HG03025 (cell line): ENCODE results near the gene MEGF6.

Experiments used
- ATAC-seq: cut with Tn5 transposase; IDR thresholded peaks from one replicate; pipeline ENCODE4 v1.9.1; 2021; ENCODE audit warnings: mild to moderate bottlenecking, moderate library complexity; ENCODE audit not compliant: unreplicated experiment, low FRiP score

Gene MEGF6

DNA sequence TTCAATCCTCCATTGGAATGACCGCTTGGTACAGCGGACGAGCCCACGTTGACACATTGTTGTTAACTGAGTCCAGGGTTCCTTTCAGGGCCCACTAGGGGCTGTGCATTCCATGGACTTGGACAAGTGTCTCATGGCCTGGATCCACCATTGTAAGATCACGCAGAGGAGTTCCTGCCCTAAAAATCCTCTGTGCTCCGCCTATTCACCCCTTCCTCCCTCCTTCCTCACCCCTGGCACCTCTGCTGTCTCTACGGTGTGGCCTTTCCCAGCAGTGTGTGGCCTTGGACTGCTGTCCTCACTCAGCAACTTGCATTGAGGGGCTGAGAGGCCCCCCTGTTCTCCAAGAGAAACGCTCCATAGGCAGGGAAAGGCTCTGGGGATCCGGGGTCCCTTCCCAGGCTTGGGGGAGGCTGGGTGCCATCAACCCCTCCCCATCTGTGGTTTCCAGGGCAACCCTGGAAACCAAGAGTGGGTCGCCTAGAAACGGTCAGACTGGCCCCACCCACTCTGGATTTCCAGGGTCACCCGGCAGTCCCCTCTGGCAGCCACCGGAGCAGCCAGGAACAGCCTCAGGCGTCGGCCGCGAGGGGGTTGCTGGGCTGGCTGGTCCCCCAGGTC, 50.9 kb downstream of the MEGF6 start:
- no peak for ATAC-seq

DNA sequence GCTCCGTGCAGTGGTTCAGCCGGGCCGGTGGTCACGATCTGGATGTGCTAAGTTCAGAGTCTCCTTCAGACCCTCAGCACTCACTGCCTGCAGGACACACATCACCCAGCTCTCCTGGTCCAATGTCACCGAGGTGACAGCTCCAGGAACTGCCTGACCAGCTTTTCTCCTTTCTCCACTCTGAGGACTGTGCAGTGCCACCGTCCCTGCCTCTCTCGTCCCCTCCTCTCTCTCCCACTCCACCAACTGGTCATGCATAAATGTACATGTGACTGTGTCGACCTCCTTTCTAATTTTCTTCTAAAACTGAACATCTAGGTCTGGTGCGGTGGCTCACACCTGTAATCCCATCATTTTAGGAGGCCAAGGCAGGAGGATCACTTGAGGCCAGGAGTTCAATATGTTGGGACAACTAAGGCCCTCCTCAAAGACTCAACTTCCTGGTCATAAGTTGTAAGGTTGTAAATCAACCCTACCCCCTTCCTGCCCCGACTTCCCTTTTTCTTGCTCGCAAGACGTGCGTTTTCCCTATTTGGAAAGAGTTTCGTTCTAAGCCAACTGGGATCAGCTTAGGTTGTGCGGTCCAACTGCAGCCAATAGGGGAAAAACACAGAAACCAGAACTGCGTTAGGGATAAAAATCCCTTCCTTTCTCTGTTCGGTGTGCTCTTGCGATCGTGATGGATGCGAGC, 53.1 kb downstream of the MEGF6 start:
- ATAC-seq, result no peak

DNA sequence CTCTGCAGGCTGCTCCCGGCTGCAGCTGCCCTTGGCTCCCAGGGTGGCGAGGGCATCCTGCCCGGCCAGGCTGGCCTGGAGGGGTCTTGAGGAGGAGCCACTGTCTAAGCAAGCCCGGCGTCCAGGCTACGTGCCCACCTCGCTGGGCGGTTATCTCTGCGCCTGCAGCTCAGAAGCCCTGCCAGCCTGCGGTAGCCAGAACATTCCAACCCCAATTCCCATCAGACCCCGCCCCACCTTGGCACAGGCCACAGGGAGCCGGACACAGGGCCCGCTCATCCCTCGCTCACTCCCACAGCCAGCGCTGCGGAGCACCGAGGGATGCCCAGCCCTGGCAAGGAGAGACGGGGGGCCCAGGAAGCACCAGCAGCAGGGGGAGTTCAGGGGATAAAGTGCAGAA, 53.9 kb downstream of the MEGF6 start:
- no peak for ATAC-seq

DNA sequence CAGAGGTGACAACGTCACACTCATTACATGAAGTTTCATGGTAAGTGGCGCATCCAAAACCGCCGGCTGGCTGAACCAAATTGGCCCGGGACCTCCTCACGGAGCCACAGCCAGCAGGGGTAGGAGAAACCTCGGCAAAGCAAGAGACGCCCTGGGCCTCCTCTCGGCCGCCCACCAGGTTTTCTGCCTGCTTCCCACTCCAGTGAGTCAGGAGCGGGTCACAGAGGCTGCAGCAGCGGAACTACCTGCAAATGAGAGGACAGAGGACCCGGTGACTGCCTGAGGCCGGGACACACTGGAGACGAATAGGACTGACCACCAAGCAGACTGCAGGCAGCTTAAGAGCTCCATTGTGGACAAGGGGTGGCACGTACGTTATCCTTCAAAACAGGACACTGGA, 55.0 kb downstream of the MEGF6 start:
- no peak for ATAC-seq

DNA sequence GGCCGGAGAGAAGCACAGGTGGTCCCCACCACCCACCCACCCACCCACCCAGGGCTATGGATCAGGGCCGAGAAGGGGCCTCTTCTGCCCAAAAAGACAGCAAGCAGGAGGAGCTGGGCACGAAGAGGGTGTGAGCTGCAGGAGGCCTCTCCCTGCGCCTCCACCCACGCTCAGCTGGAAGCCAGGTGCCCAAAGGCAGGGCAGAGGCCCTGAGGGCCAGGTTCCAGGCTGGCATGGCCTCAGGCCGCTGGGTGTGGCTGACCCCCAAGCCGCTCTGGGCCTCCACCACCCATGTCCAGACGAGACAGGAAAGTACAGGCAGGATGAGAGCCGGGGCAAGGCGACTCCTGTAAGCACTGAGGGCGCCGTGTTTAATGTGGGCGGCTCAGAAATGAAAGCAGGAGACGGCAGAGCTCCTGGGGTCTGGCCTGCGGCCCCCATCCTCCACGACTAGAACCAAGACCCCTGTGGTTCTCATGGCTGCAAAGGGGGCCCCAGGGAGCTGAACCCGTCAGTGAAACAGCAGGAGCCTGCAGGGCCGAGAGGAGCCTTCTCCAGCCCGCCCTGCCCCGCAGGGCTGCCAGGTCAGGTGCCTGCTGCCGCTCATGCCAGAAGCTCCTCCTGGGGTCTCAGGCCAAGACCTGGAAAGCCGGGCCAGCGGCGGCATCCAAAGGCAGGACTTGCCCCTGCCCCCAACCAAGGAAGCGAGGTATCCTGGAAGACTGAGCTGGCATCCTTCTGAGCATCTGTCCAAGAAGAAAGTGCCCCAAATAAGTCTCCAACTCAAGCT, 56.0 kb downstream of the MEGF6 start:
- no peak for ATAC-seq

DNA sequence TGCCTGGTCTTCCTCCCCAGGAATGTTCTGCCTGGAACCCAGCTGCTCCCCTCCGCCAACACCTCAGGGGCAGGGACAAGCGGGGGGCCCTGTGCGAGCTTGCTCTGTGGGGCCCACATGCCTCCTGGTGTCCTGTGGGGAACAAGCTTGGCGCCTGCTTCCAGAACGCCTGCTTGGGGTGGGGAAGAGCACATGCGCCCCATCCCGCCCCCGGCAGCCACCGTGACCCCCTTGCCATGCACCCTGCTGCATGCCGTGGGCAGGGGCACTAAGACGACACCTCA, 57.4 kb downstream of the MEGF6 start:
- ATAC-seq, result no peak

DNA sequence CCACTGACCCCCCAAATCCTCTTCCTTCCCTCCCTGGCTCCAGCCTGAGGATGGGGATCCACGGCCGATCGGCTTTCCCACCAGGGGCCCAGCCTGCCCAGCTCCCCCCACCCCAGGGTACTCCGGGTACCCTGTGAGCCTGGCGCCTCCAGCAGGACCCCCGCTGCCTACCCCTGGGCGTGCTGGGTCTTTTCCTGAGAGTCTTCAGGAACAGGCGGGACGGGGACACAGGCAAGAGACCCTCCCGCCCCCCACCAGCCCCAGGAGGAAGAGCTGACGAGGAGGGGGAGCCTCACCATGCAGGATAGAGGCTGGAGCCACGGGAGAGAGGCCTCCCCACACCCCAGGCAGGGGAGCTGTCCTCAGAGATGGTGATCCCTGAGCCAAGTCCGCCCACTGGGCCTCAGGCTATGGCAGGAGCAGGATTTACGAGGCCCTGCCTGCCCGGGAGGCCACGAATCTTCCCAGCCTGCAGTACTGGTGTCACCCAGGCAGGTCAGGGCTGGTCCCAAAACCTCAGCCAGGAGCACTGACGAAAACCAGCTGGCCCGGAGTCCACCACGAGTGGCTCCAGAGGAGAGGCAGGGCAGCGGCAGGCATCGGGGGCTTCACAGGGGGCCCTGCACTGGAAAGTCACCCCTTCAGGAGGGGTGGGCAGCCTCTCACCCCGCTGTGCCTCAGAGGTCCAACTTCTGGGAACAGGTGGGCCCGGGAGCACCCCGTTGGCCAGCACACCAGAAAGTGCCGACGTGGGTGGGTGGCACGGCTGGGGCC, 58.0 kb downstream of the MEGF6 start:
- ATAC-seq, result no peak

DNA sequence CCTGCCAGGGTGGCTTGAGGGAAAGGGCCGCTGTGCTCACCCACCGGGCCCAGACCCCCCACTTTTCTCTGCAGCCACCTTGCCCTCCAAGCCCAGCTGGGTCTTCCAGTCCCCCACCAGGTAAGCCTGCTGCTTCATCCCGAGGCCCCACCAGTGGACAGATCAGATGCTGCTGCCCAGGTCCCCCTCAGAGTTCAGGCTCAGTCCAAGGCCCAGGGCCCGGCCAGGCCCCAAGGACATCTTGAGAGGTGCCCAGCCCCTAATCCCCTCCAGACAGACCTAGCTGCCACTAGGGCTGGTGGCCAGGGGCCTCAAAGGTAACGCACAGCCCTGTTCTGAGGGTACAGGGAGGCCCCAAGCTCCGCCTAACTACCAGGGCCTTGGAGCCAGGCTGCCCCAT, 58.6 kb downstream of the MEGF6 start:
- ATAC-seq, result no peak

DNA sequence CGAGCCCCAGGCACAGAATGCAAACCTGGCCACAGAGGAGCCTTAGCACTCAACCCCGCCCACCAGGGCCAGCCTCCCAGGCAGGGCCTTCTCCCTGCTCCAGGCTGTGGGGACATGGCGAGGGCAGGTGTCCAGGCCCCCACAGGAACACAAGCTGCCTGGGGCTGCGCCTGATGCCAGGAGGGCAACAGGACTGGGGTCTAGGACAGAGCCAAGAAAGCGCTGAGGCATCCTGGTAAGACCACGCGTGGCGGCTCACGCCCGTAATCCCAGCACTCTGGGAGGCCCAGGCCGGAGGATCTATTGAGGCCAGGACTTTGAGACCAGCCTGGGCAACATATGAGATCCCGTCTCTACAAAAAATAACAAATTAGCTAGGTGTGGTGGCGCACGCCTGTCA, 59.1 kb downstream of the MEGF6 start:
- no peak for ATAC-seq

DNA sequence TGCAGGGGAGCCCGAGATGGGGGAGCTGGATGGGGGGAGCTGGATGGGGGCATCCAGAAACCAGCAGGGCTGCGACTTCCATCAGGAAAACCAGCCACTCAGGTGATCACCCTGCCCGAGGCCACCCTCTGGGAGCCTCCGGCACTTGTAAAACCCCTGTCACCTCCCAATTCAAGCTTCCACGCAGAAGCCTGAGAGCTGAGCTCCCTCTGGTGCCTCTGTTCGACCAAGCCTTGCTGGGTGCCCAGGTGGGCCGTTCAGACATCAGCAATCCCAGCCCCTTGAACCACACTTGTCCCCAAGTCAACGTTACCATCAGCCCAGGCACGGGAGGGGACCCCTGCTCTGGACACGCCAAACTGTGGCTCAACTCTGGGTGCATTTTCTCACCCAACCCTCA, 59.6 kb downstream of the MEGF6 start:
- no peak for ATAC-seq

DNA sequence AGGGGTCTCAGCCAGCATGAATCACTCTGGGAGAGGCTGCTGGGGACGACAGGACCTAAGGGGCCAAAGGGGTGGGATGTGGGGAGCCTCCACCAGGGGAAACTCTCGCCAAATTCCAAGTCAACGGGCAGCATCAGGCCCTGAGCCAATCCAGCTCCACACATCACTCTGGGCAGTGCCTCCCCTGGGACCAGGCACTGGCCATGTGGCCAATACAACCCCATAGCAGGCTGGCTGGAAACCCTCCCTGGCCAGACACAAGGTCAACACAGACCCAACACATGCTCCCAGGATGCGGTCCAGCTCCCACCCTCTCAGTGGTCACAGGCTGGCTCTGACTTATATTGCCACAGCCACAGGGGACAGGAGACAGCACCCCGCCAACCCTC, 60.0 kb downstream of the MEGF6 start:
- ATAC-seq, result no peak

DNA sequence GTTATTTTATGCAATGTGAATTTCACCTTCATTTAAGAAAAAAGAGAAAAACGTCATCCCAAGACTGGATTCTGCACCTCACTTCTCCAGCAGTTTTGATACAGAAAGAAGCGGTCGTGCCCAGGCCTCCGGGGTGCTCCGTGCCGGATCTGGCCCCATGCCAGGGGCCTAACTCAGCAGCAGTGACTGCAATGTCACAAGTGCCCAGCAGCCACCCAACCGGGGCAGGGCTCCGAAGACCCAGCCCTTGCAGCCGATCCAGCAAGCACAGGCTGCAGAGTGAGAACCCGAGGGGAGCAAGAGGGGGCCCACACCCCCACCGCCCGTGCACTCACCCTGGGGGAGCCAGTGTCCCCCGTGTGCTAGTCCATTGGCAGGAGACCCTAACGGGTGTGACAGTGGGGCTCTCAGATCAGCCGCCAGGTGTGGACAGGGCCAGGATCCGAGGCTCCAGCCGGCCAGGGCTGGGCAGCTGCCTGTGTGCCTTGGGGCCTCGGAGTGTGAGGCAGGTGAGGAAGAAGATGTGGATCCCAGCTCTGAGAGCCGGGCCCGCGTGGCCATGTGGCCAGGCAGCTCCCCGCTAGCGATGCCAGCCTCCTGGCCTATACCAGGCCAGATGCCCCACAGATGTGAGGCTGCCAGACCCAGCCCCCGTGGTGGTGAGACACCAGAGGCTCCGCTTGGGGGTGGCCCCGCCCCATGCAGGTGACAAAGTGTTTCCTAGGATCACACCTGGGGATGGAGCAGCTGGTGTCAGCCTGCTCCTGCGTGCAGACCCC, 60.6 kb downstream of the MEGF6 start:
- ATAC-seq, result no peak

DNA sequence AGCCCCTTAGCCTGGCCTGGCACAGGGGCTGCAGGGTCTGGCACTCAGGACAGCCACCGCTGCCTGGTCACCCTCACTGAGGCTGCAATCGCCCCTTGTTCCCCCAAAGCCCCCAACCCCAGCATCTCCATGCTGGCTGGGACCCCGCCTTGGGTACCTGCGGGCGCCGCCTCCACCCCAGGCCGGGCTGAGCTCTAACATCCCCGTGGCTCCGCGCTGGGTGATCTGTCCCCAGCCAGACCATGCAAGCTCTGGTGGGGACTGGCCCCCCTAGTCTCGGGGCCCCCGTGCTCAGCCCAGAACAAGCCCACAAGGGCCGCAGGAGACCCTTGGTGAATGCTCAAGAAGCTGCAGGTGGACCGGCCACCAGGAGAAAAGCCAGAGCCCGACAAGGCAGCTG, 62.4 kb downstream of the MEGF6 start:
- no peak for ATAC-seq

DNA sequence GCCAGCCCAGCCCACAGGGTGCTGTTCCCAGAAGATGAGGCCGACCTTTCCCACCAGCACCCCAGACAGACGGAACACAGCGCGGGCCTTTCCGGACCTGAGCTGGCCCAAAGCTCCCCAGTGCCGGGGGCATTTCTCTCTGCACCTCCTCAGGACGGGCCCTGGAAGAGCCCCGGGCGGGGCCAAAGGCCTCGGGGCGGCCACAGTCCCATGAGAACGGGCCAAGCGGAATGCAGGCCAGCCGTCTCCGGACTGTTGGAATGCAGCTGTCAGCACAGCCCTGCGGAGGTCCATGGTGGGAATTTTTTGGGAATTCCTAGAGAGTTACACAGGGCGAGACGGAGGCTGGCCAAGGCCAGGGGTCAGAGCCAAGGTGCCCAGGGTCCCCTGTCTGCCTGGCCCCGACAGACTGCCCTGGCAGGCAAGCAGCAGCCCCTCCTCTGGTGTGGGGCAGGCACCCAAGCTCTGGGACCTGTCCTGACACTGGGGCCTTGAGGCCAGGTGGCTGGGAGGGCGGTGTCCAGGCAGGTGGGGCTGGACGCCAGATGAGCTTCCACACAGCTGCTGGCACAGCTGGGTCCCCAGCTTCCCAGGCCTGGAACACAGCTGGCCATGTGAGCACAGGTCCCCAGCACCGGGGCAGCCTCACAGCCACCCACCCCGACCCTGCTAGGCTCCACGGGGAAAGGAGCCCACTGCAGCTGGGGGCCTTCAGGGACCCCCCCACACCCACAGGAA, 63.0 kb downstream of the MEGF6 start:
- no peak for ATAC-seq

DNA sequence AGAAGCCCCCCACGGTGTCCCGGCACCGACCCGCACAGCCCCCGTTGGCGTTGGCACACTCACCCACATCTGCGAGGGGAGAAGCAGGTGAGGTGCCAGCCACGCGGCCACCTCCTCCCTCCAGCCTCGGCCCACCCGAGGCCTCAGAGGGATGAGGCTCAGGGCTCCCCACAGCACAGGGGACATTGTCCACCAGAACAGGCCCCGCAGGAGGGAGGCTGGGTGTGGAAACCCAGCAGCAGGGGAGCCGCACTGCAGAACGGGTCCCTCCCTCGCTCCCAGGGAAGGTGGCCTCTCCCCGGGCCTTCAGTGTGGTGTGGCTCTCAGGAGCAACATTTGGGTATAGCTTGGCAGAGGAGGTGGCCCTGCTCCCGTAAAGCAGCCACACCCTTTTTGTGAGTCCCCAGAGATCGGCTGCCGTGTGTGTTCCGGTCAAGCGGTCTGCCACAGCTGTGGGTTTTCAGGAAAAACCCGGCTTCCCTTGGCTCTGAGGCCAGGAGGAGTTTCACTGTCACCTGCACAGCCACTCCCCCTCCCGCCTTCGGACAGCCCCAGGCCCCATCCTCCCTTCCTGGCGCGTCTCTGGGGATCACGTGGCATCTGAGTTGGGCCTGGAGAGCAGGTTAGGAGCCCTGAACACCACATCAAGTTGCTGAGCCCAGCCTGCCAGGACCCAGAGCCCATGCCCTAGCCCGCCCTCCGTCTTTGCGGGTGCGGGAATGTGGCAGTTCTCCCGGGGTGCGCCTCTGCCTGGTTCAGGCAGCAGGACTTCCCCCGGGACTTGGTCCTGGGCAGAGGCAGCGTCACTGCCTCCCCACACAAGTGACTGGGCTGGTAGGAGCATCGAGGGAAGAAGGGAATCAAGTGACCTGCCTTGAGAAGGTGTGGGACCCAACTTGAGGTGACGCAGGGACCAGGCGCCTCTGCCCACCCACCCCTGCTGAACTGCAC, 64.0 kb downstream of the MEGF6 start:
- no peak for ATAC-seq

DNA sequence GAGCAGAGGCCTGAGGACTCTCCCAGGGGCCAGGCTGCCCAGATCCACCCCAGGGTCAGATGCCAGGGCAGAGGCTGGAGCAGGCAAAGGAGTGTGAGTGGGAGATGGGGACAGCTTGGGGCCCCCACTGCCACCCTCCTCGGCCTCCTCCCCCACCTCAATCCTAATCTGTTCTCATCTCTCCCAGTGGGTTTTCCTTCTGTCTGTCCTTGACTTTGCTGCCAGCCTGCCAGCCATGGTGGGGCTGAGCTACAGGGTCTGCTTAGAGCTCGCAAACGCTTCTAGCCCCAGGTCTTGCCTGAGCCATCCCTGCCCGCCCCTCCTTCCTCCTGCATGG, 65.3 kb downstream of the MEGF6 start:
- ATAC-seq, result no peak

DNA sequence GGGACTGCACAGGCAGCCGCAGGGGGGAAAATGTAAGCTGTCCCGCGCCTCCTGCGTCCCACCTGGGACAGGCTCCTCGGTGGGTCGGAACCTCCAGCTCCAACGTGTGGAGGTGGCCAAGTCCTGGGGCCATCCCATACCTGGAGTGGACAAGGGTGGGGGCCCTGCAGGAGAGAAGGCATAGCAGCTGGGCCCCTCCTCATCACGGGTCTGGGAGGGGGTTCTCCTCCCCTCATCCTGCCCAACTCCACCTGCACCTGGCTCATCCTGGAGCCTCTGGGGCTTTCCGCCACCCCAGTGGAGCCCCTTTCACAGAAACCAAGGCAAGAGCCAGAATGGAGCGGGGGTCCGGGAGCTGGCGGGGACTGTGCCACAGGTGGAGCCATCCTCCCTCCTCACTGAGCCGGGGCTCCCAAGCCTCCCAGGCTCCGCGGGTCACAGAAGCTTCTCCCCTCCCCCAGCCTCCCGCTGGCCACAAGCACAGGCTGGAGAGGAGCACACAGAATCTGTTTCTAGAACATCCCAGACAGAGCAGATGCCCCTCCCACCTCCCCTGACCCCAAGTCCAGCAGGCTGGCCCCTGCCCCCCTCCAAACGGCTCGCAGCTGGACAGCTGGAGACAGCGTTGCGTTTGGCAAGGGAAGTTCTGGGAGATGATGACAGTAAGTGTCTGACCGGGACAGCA, 65.8 kb downstream of the MEGF6 start:
- ATAC-seq, result no peak
